ENCODE results near the gene KCNB1.
A peak's percentile ranks its signal among the peaks of the same experiment; 100 is the strongest.

The KCNB1 gene

DNA sequence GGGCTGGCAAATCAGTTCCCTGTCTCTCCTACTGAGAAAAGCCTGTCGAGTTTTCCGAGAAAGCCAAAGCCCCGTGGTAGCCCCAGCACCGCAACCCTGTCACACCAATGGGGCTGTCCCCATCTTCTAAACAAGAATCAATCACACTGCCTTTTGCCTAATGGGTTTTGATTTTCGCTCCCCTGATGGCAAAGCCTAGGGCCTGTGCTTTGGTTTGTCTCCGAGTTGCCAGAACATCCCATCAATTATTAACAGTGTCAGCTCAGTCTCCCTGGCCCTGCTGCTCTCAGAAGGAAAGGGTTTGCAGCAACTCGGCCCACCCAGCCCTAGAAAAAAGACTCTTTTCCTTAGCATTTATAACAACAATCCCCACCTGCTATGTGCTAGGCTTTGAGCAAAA is 4.2 kb downstream of the KCNB1 start:
- Histone ChIP-seq H3K27me3 (ENCODE audit: control insufficient read depth in 1 of 2, insufficient read depth in 1 of 2, low read length in 2 of 2) (peaks cover 89 to 94% of the 10 kb centered on the region in 2 experiments), H3K27ac (ENCODE audit: low read length, poor library complexity, severe bottlenecking) (no peak overlapping the region), H4K8ac (ENCODE audit: low read length) (no peak overlapping the region), H4K91ac (ENCODE audit: low read length) (no peak overlapping the region), H2AK5ac (ENCODE audit: low read length, severe bottlenecking) (no peak overlapping the region), H3K9me3 (ENCODE audit: control insufficient read depth, low read length) (no peaks in the 10 kb centered on the region), H2BK5ac (ENCODE audit: low read depth, low read length, poor library complexity, severe bottlenecking) (no peak overlapping the region), H3K36me3 (ENCODE audit: control insufficient read depth in 1 of 2, insufficient read depth in 2 of 2, low read depth in 1 of 2, low read length in 2 of 2) (no peaks in the 10 kb centered on the region), H3K23ac (ENCODE audit: low read length in 2 of 2) (no peak overlapping the region), H2BK120ac (ENCODE audit: low read depth, low read length) (no peak overlapping the region), H3K14ac (ENCODE audit: low read length in 2 of 2) (no peak overlapping the region), H3K4me1 (ENCODE audit: control insufficient read depth, insufficient read depth, low read depth, low read length) (peaks cover 6% of the 10 kb centered on the region), H2BK12ac (ENCODE audit: low read length in 2 of 2) (no peak overlapping the region), H3K4ac (ENCODE audit: low read depth in 1 of 2, low read length in 2 of 2) (no peak overlapping the region), H3K18ac (ENCODE audit: low read depth in 1 of 2, low read length in 2 of 2) (no peak overlapping the region), H2AFZ (ENCODE audit: low read depth, low read length) (no peak overlapping the region), H2BK15ac (ENCODE audit: low read depth, poor library complexity, severe bottlenecking) (no peak overlapping the region), H3K9ac (ENCODE audit: low read length) (no peak overlapping the region), H3K4me2 (ENCODE audit: low read length, poor library complexity, severe bottlenecking) (no peak overlapping the region), H3K4me3 (ENCODE audit: insufficient read depth in 1 of 2, low read depth in 1 of 2, low read length in 2 of 2) (no peak overlapping the region), H3K79me1 (replicated peaks; ENCODE audit: low read length, poor library complexity, severe bottlenecking) (no peaks in the 10 kb centered on the region)
- WGBS, result 80% methylated on average over 6 of the region's 7 CpGs
- no peak for DNase-seq

GRCh38 chr20:49477200-49477599 is 5.3 kb downstream of the KCNB1 start:
- no peak overlapping the region for H3K4ac ChIP-seq (ENCODE audit: low read depth in 1 of 2, low read length in 2 of 2)
- H3K4me2 ChIP-seq (ENCODE audit: low read length, poor library complexity, severe bottlenecking), result no peak overlapping the region

DNA sequence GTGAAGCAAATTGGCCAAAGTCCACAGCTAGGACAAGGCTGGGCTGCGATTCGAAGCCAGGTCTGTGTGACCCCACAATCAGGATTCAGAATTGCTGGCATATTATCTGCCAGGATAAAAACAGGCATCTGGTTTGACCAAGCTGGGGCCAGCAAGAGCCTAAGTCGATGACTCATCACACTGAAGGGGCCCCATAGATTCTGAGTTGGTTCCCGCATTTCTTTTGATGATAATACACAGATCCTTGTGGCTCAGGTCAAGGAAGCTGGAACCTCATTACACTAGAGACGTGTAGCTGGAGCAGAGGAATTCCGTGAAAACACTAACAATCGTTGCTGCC is 6.5 kb downstream of the KCNB1 start:
- Histone ChIP-seq H3K18ac (ENCODE audit: low read depth in 1 of 2, low read length in 2 of 2) (no peak overlapping the region), H3K27ac (ENCODE audit: low read length, poor library complexity, severe bottlenecking) (no peak overlapping the region), H2AFZ (ENCODE audit: low read depth, low read length) (no peak overlapping the region), H3K4me1 (ENCODE audit: control insufficient read depth, insufficient read depth, low read depth, low read length) (no peaks in the 10 kb centered on the region), H2BK15ac (ENCODE audit: low read depth, poor library complexity, severe bottlenecking) (no peak overlapping the region), H3K36me3 (ENCODE audit: control insufficient read depth in 1 of 2, insufficient read depth in 2 of 2, low read depth in 1 of 2, low read length in 2 of 2) (no peaks in the 10 kb centered on the region), H3K14ac (ENCODE audit: low read length in 2 of 2) (no peak overlapping the region), H2AK5ac (ENCODE audit: low read length, severe bottlenecking) (no peak overlapping the region), H4K91ac (ENCODE audit: low read length) (no peak overlapping the region), H3K4ac (ENCODE audit: low read depth in 1 of 2, low read length in 2 of 2) (no peak overlapping the region), H3K4me2 (ENCODE audit: low read length, poor library complexity, severe bottlenecking) (no peak overlapping the region), H3K9ac (ENCODE audit: low read length) (no peak overlapping the region), H3K4me3 (ENCODE audit: insufficient read depth in 1 of 2, low read depth in 1 of 2, low read length in 2 of 2) (no peak overlapping the region), H2BK5ac (ENCODE audit: low read depth, low read length, poor library complexity, severe bottlenecking) (no peak overlapping the region), H2BK120ac (ENCODE audit: low read depth, low read length) (no peak overlapping the region), H4K8ac (ENCODE audit: low read length) (no peak overlapping the region), H3K27me3 (ENCODE audit: control insufficient read depth in 1 of 2, insufficient read depth in 1 of 2, low read length in 2 of 2) (peaks cover 84 to 87% of the 10 kb centered on the region in 2 experiments), H3K9me3 (ENCODE audit: control insufficient read depth, low read length) (no peaks in the 10 kb centered on the region), H3K79me1 (replicated peaks; ENCODE audit: low read length, poor library complexity, severe bottlenecking) (no peaks in the 10 kb centered on the region), H3K23ac (ENCODE audit: low read length in 2 of 2) (no peak overlapping the region), H2BK12ac (ENCODE audit: low read length in 2 of 2) (no peak overlapping the region)
- WGBS, result 65% methylated on average over 7 of the region's 7 CpGs
- no peak for DNase-seq

More at GRCh38 chr20:49477200-49477599, 5.3 kb downstream of the KCNB1 start:
- no peak overlapping the region for H2BK15ac ChIP-seq (ENCODE audit: low read depth, poor library complexity, severe bottlenecking)
- no peak overlapping the region for H2AFZ ChIP-seq (ENCODE audit: low read depth, low read length)
- H3K27ac ChIP-seq (ENCODE audit: low read length, poor library complexity, severe bottlenecking), result no peak overlapping the region
- H4K8ac ChIP-seq (ENCODE audit: low read length), result no peak overlapping the region
- peaks cover 88 to 89% of the 10 kb centered on the region in 2 experiments for H3K27me3 ChIP-seq (ENCODE audit: control insufficient read depth in 1 of 2, insufficient read depth in 1 of 2, low read length in 2 of 2)
- no peak for DNase-seq
- no peaks in the 10 kb centered on the region for H3K9me3 ChIP-seq (ENCODE audit: control insufficient read depth, low read length)
- H3K14ac ChIP-seq (ENCODE audit: low read length in 2 of 2), result no peak overlapping the region
- no peak overlapping the region for H3K9ac ChIP-seq (ENCODE audit: low read length)
- H3K4me1 ChIP-seq (ENCODE audit: control insufficient read depth, insufficient read depth, low read depth, low read length), result no peaks in the 10 kb centered on the region
- no peak overlapping the region for H3K23ac ChIP-seq (ENCODE audit: low read length in 2 of 2)
- 91% methylated on average over 3 of the region's 3 CpGs for WGBS
- H4K91ac ChIP-seq (ENCODE audit: low read length), result no peak overlapping the region
- H2BK12ac ChIP-seq (ENCODE audit: low read length in 2 of 2), result no peak overlapping the region
- H3K4me3 ChIP-seq (ENCODE audit: insufficient read depth in 1 of 2, low read depth in 1 of 2, low read length in 2 of 2), result no peak overlapping the region
- H3K79me1 ChIP-seq (replicated peaks; ENCODE audit: low read length, poor library complexity, severe bottlenecking), result no peaks in the 10 kb centered on the region
- no peak overlapping the region for H3K18ac ChIP-seq (ENCODE audit: low read depth in 1 of 2, low read length in 2 of 2)
- no peak overlapping the region for H2BK5ac ChIP-seq (ENCODE audit: low read depth, low read length, poor library complexity, severe bottlenecking)
- H2BK120ac ChIP-seq (ENCODE audit: low read depth, low read length), result no peak overlapping the region
- H3K36me3 ChIP-seq (ENCODE audit: control insufficient read depth in 1 of 2, insufficient read depth in 2 of 2, low read depth in 1 of 2, low read length in 2 of 2), result no peaks in the 10 kb centered on the region
- no peak overlapping the region for H2AK5ac ChIP-seq (ENCODE audit: low read length, severe bottlenecking)

GRCh38 chr20:49475292-49476015 is 7.0 kb downstream of the KCNB1 start:
- no peaks in the 10 kb centered on the region for H3K79me1 ChIP-seq (replicated peaks; ENCODE audit: low read length, poor library complexity, severe bottlenecking)
- H2AFZ ChIP-seq (ENCODE audit: low read depth, low read length), result no peak overlapping the region
- no peak overlapping the region for H3K4me3 ChIP-seq (ENCODE audit: insufficient read depth in 1 of 2, low read depth in 1 of 2, low read length in 2 of 2)
- H4K8ac ChIP-seq (ENCODE audit: low read length), result no peak overlapping the region
- no peak overlapping the region for H2BK120ac ChIP-seq (ENCODE audit: low read depth, low read length)
- H3K9me3 ChIP-seq (ENCODE audit: control insufficient read depth, low read length), result no peaks in the 10 kb centered on the region
- no peak overlapping the region for H3K23ac ChIP-seq (ENCODE audit: low read length in 2 of 2)
- no peak overlapping the region for H2AK5ac ChIP-seq (ENCODE audit: low read length, severe bottlenecking)
- H3K27ac ChIP-seq (ENCODE audit: low read length, poor library complexity, severe bottlenecking), result no peak overlapping the region
- no peak overlapping the region for H3K18ac ChIP-seq (ENCODE audit: low read depth in 1 of 2, low read length in 2 of 2)
- no peak overlapping the region for H3K14ac ChIP-seq (ENCODE audit: low read length in 2 of 2)
- no peak overlapping the region for H2BK12ac ChIP-seq (ENCODE audit: low read length in 2 of 2)
- peaks cover 86 to 87% of the 10 kb centered on the region in 2 experiments for H3K27me3 ChIP-seq (ENCODE audit: control insufficient read depth in 1 of 2, insufficient read depth in 1 of 2, low read length in 2 of 2)
- H3K4me2 ChIP-seq (ENCODE audit: low read length, poor library complexity, severe bottlenecking), result no peak overlapping the region
- 86% methylated on average over 6 of the region's 6 CpGs for WGBS
- H3K4me1 ChIP-seq (ENCODE audit: control insufficient read depth, insufficient read depth, low read depth, low read length), result no peaks in the 10 kb centered on the region
- no peak overlapping the region for H3K4ac ChIP-seq (ENCODE audit: low read depth in 1 of 2, low read length in 2 of 2)
- no peaks in the 10 kb centered on the region for H3K36me3 ChIP-seq (ENCODE audit: control insufficient read depth in 1 of 2, insufficient read depth in 2 of 2, low read depth in 1 of 2, low read length in 2 of 2)
- no peak overlapping the region for H2BK15ac ChIP-seq (ENCODE audit: low read depth, poor library complexity, severe bottlenecking)
- H3K9ac ChIP-seq (ENCODE audit: low read length), result no peak overlapping the region
- no peak overlapping the region for H2BK5ac ChIP-seq (ENCODE audit: low read depth, low read length, poor library complexity, severe bottlenecking)
- DNase-seq, result peak; percentile 1
- no peak overlapping the region for H4K91ac ChIP-seq (ENCODE audit: low read length)
